Endothelial cell of umbilical vein (primary cell): ENCODE results near the gene CAP2. TPM values are rescaled to one million over a fixed set of nuclear protein-coding genes. Genes with fewer than 3 reads are reported as not detected.

Experiments used
- BruUV-seq: library from RNA; stranded (reverse); fragments of 400-500 nt; replicated peaks from 2 replicates; lab custom pipeline; 2021; lab: Mats Ljungman, UMichigan
- CTCF ChIA-PET: fragments of 300-600, 350-600 bp; sonication (Branson Sonifier 250); formaldehyde crosslinking; loops from one replicate; lab custom pipeline; 2021; ENCODE audit warnings: antibody characterized with exemption, inconsistent platforms; lab: Charles Lee
- POLR2A ChIA-PET: fragments of 300-600, 350-600 bp; sonication (Branson Sonifier 250); formaldehyde crosslinking; loops from one replicate; lab custom pipeline; 2021; ENCODE audit warnings: antibody characterized with exemption, inconsistent platforms; lab: Charles Lee
- DNase-seq: peaks from one replicate; pipeline ENCODE4 v3.0.0-alpha.2; 2011; ENCODE audit warnings: low read depth, low spot score
- FAIRE-seq: peaks from 2 replicates; lab custom pipeline; 2011; peaks lifted over from hg19 to GRCh38; lab: Jason Lieb, UNC
- H2AFZ ChIP-seq: 2 replicates; pipeline ENCODE4 v1.6.0; 2012; ENCODE audit warnings: low read depth, low read length, control low read depth, inconsistent platforms
- H3K27ac ChIP-seq: 2 replicates; pipeline ENCODE4 v1.5.1; 2011; ENCODE audit warnings: low read depth, mild to moderate bottlenecking, control low read depth, low read length, moderate library complexity; ENCODE audit not compliant: insufficient read depth
- H3K27me3 ChIP-seq, 2 experiments: 2 replicates each; pipeline versions ENCODE4 v1.6.0 to v1.6.1; 2011; ENCODE audit warnings: low read length in 2 of 2, mixed read lengths in 1 of 2; ENCODE audit not compliant: control insufficient read depth in 2 of 2, insufficient read depth in 2 of 2
- H3K36me3 ChIP-seq, 2 experiments: 2 replicates in 1 of 2; 3 replicates in 1 of 2; pipeline ENCODE4 v1.5.1; 2011; ENCODE audit warnings: low read length in 2 of 2, mild to moderate bottlenecking in 1 of 2, moderate library complexity in 1 of 2; ENCODE audit not compliant: control insufficient read depth in 2 of 2, insufficient read depth in 2 of 2; ENCODE audit errors: extremely low read depth in 1 of 2
- H3K4me1 ChIP-seq: 3 replicates; pipeline ENCODE4 v1.5.1; 2011; ENCODE audit warnings: mild to moderate bottlenecking, low read length; ENCODE audit not compliant: control insufficient read depth, insufficient read depth; ENCODE audit errors: extremely low read depth
- H3K4me2 ChIP-seq: 2 replicates; pipeline ENCODE4 v1.6.1; 2011; ENCODE audit warnings: low read length, control low read depth, mixed read lengths; ENCODE audit not compliant: insufficient read depth
- H3K4me3 ChIP-seq, 3 experiments: fragments of 200-600 bp in 1 of 3; sonication (generic), shearing (Covaris generic) in 1 of 3; replicated peaks in 1 of 3; 2 replicates each; pipeline ENCODE4 v1.5.1; 2011 to 2016; ENCODE audit warnings: control low read depth in 3 of 3, low read length in 3 of 3, mild to moderate bottlenecking in 2 of 3, inconsistent platforms in 1 of 3, low read depth in 1 of 3, moderate library complexity in 1 of 3; ENCODE audit not compliant: insufficient read depth in 1 of 3
- H3K79me2 ChIP-seq: 2 replicates; pipeline ENCODE4 v1.6.0; 2012; ENCODE audit warnings: low read length, inconsistent platforms; ENCODE audit not compliant: control insufficient read depth, insufficient read depth
- H3K9ac ChIP-seq: replicated peaks from 2 replicates; pipeline ENCODE3; 2011; ENCODE audit warnings: low read length, control low read depth; ENCODE audit not compliant: insufficient read depth; ENCODE audit errors: extremely low read depth
- H3K9me1 ChIP-seq: replicated peaks from 3 replicates; pipeline ENCODE4 v1.6.0; 2011; ENCODE audit warnings: mild to moderate bottlenecking, low read length; ENCODE audit not compliant: control insufficient read depth, insufficient read depth; ENCODE audit errors: extremely low read depth
- H3K9me3 ChIP-seq: replicated peaks from 2 replicates; pipeline ENCODE4 v1.5.1; 2012; ENCODE audit warnings: low read length, inconsistent platforms; ENCODE audit not compliant: control insufficient read depth, insufficient read depth
- H4K20me1 ChIP-seq: replicated peaks from 2 replicates; pipeline ENCODE3; 2011; ENCODE audit warnings: mild to moderate bottlenecking, low read length; ENCODE audit not compliant: control insufficient read depth, insufficient read depth; ENCODE audit errors: extremely low read depth
- EZH2 ChIP-seq: IDR thresholded peaks from 2 replicates; pipeline ENCODE4 v1.6.1; 2012; ENCODE audit warnings: borderline replicate concordance, low read depth, mild to moderate bottlenecking, moderate library complexity, low read length, inconsistent platforms; ENCODE audit not compliant: severe bottlenecking
- FOS ChIP-seq: IDR thresholded peaks from 2 replicates; pipeline ENCODE4 v1.6.1; 2011; ENCODE audit warnings: mild to moderate bottlenecking, low read length, moderate library complexity, borderline replicate concordance; ENCODE audit not compliant: insufficient read depth
- GATA2 ChIP-seq: IDR thresholded peaks from 2 replicates; pipeline ENCODE4 v1.7.0; 2011; ENCODE audit warnings: low read depth, mild to moderate bottlenecking, moderate library complexity, mixed read lengths, low read length; ENCODE audit not compliant: insufficient read length, insufficient read depth
- JUN ChIP-seq: IDR thresholded peaks from 2 replicates; pipeline ENCODE4 v1.6.1; 2011; ENCODE audit warnings: borderline replicate concordance, low read depth; ENCODE audit not compliant: insufficient read length, insufficient read depth
- MYC ChIP-seq: IDR thresholded peaks from one replicate; pipeline ENCODE4 v1.6.1; 2011; ENCODE audit warnings: mild to moderate bottlenecking, low read depth, low read length
- POLR2A ChIP-seq: IDR thresholded peaks from 2 replicates; pipeline ENCODE4 v1.6.1; 2012; ENCODE audit warnings: low read depth, mild to moderate bottlenecking, control low read depth, low read length
- POLR2AphosphoS5 ChIP-seq: IDR thresholded peaks from 2 replicates; pipeline ENCODE4 v1.6.1; 2012; ENCODE audit warnings: low read depth, mild to moderate bottlenecking, control low read depth, low read length, moderate library complexity; ENCODE audit not compliant: insufficient read depth
- dilution Hi-C: fragments of 300-500 bp; cut with MboI; formaldehyde crosslinking; loops from one replicate; pipeline ENCODE4 v1.15.0; 2019; ENCODE audit warnings: low sequenced_read_pairs; ENCODE audit not compliant: extremely low pct_ligation_motif_present
- intact Hi-C: fragments of 100-400 bp; cut with micrococcal nuclease; formaldehyde crosslinking; loops from one replicate; pipeline ENCODE4 v1.10.0; 2022
- polyA plus RNA-seq, 4 experiments: library from polyadenylated mRNA; depleted of rRNA in 3 of 4; stranded (reverse) in 3 of 4; unstranded in 1 of 4; fragments of >200 nt; gene quantifications; 2 replicates each; pipeline versions ENCODE4 v1.2.1 to v1.2.3, GENCODE V29; 2011 to 2012; ENCODE audit warnings: missing spikeins in 1 of 4
- total RNA-seq: library from RNA; stranded (reverse); gene quantifications from 2 replicates; pipeline ENCODE4 v1.2.3, GENCODE V29; 2021
- TF ChIP-seq, protein P1 (sequence below), 2 donors: IDR thresholded peaks; 1 replicate in 1 of 2; 2 replicates in 1 of 2; pipeline ENCODE4 v1.5.1; 2011; ENCODE audit warnings: low read length in 2 of 2, mild to moderate bottlenecking in 2 of 2, moderate library complexity in 2 of 2, control low read depth in 1 of 2, inconsistent platforms in 1 of 2, low read depth in 1 of 2; ENCODE audit not compliant: insufficient read depth in 1 of 2; ENCODE audit errors: extremely low read depth in 1 of 2
- TF ChIP-seq, protein P2 (sequence below): IDR thresholded peaks from 2 replicates; pipeline ENCODE4 v1.6.1; 2011; ENCODE audit not compliant: insufficient read depth, insufficient read length

The CAP2 gene
- total and polyA plus RNA-seq, 2 donors (not counting 3 experiments of a cell fraction or from before 2014, with no cell fraction given) = 12.2 to 21.3 TPM

- Histone ChIP-seq H3K36me3 (no peaks in the 10 kb centered on the region), H3K4me2 (no peak overlapping the region), H3K4me1 (no peaks in the 10 kb centered on the region), H2AFZ (no peak overlapping the region), H3K27ac (no peak overlapping the region), H3K9me3 (no peaks in the 10 kb centered on the region), H4K20me1 (no peaks in the 10 kb centered on the region), H3K79me2 (no peaks in the 10 kb centered on the region), H3K4me3 (no peak overlapping the region), H3K9ac (no peak overlapping the region), H3K9me1 (no peaks in the 10 kb centered on the region), H3K27me3 (no peaks in the 10 kb centered on the region)
- DNase-seq (no peak), FAIRE-seq (no peak)
- intact Hi-C loops = loop anchor here (5.0 kb wide), 1 partner anchor 40 kb away; no protein-coding TSS in a partner anchor
- dilution Hi-C loops = no loop called here
- ChIA-PET POLR2A (no interaction called here), CTCF (no interaction called here)
- BruUV-seq = no TSS peak
- TF ChIP-seq, protein P1, sequence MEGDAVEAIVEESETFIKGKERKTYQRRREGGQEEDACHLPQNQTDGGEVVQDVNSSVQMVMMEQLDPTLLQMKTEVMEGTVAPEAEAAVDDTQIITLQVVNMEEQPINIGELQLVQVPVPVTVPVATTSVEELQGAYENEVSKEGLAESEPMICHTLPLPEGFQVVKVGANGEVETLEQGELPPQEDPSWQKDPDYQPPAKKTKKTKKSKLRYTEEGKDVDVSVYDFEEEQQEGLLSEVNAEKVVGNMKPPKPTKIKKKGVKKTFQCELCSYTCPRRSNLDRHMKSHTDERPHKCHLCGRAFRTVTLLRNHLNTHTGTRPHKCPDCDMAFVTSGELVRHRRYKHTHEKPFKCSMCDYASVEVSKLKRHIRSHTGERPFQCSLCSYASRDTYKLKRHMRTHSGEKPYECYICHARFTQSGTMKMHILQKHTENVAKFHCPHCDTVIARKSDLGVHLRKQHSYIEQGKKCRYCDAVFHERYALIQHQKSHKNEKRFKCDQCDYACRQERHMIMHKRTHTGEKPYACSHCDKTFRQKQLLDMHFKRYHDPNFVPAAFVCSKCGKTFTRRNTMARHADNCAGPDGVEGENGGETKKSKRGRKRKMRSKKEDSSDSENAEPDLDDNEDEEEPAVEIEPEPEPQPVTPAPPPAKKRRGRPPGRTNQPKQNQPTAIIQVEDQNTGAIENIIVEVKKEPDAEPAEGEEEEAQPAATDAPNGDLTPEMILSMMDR (IDR thresholded peaks at IDR 0.05; ENCODE audit: extremely low read depth in 1 of 2, insufficient read depth in 1 of 2, low read depth in 1 of 2, low read length in 2 of 2) = no peak
- no peak for TF ChIP-seq POLR2A
- no peak for TF ChIP-seq JUN
- no peak for TF ChIP-seq POLR2AphosphoS5
- TF ChIP-seq, protein P2, sequence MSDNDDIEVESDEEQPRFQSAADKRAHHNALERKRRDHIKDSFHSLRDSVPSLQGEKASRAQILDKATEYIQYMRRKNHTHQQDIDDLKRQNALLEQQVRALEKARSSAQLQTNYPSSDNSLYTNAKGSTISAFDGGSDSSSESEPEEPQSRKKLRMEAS = no peak
- TF ChIP-seq FOS = no peak
- no peak for TF ChIP-seq MYC
- no peak for TF ChIP-seq GATA2
- no peak for TF ChIP-seq EZH2
Measured at GRCh38 chr6:17506962-17507361, 113.6 kb downstream of the CAP2 start.
